K562 (cell line): Measurements from ENCODE around the gene PSMB10. TPM values are rescaled to one million over a fixed set of nuclear protein-coding genes. Genes with fewer than 3 reads are reported as not detected.

Experiments
- ATAC-seq: fragments of 200-7000 bp; cut with Tn5 transposase; 3 replicates; pipeline ENCODE4 v1.9.1; 2020; ENCODE audit warnings: moderate library complexity
- BruUV-seq: library from RNA; stranded (reverse); fragments of 400-500 nt; replicated peaks from 2 replicates; lab custom pipeline; 2021; lab: Mats Ljungman, UMichigan
- CTCF ChIA-PET: fragments of 300-600 bp; formaldehyde crosslinking; extraction: SDS; loops from one replicate; lab custom pipeline; 2021; ENCODE audit warnings: low intra/inter-chr PET ratio; lab: Yijun Ruan, JAX
- POLR2A ChIA-PET: fragments of 300-600, 350-650 bp; sonication (Branson Sonifier 250); formaldehyde crosslinking; extraction: SDS; loops from one replicate; lab custom pipeline; 2021; ENCODE audit warnings: antibody characterized with exemption, inconsistent platforms; lab: Yijun Ruan, JAX
- DNase-seq, 4 experiments: peaks; one replicate each; pipeline versions ENCODE4 v3.0.0 to v3.0.0-alpha.2; 2011 to 2018; ENCODE audit warnings: low spot score in 3 of 4, mixed read lengths in 3 of 4; ENCODE audit errors: extremely low read depth in 1 of 4
- FAIRE-seq: peaks from 2 replicates; lab custom pipeline; 2011; peaks lifted over from hg19 to GRCh38; lab: Jason Lieb, UNC
- H2AFZ ChIP-seq: 2 replicates; pipeline ENCODE4 v1.6.0; 2011; ENCODE audit warnings: low read depth, low read length, control low read depth, inconsistent platforms
- H3K27ac ChIP-seq: fragments of 200-600 bp; 3 replicates; pipeline ENCODE4 v1.8.0; 2011; ENCODE audit warnings: low read depth, mild to moderate bottlenecking, control low read depth, inconsistent platforms, low read length, moderate library complexity, mixed read lengths; ENCODE audit errors: extremely low read depth
- H3K27me3 ChIP-seq, 2 experiments: fragments of 300-600 bp in 1 of 2; 2 replicates in 1 of 2; 3 replicates in 1 of 2; pipeline versions ENCODE4 v1.6.0 to v1.8.0; 2011; ENCODE audit warnings: inconsistent platforms in 2 of 2, low read length in 2 of 2, mild to moderate bottlenecking in 1 of 2, mixed read lengths in 1 of 2, moderate library complexity in 1 of 2; ENCODE audit not compliant: control insufficient read depth in 2 of 2, insufficient read depth in 2 of 2
- H3K36me3 ChIP-seq: fragments of 300-600 bp; 3 replicates; pipeline ENCODE4 v1.8.0; 2011; ENCODE audit warnings: mild to moderate bottlenecking, low read length, inconsistent platforms; ENCODE audit not compliant: control insufficient read depth, insufficient read depth
- H3K4me1 ChIP-seq, 2 experiments: fragments of 200-600 bp in 1 of 2; replicated peaks in 1 of 2; 2 replicates in 1 of 2; 3 replicates in 1 of 2; pipeline versions ENCODE4 v1.5.1 to v1.8.0; 2011; ENCODE audit warnings: inconsistent platforms in 2 of 2, low read length in 2 of 2, mild to moderate bottlenecking in 1 of 2, mixed read lengths in 1 of 2, moderate library complexity in 1 of 2; ENCODE audit not compliant: control insufficient read depth in 2 of 2, insufficient read depth in 2 of 2
- H3K4me2 ChIP-seq: 2 replicates; pipeline ENCODE4 v1.6.1; 2011; ENCODE audit warnings: low read length, control low read depth, inconsistent platforms, mixed read lengths; ENCODE audit not compliant: insufficient read depth
- H3K4me3 ChIP-seq: fragments of 200-600 bp; sonication (generic), shearing (Covaris generic); 2 replicates; pipeline ENCODE4 v1.5.1; 2016; ENCODE audit warnings: control low read depth, inconsistent platforms
- H3K79me2 ChIP-seq: fragments of 200-600 bp; 3 replicates; pipeline ENCODE4 v1.8.0; 2011; ENCODE audit warnings: low read length, inconsistent platforms; ENCODE audit not compliant: control insufficient read depth, insufficient read depth
- H3K9ac ChIP-seq, 2 experiments: 2 replicates each; pipeline versions ENCODE4 v1.6.0 to v1.6.1; 2011; ENCODE audit warnings: low read depth in 2 of 2, low read length in 2 of 2, control low read depth in 1 of 2, inconsistent platforms in 1 of 2, mild to moderate bottlenecking in 1 of 2, mixed read lengths in 1 of 2; ENCODE audit not compliant: insufficient read depth in 1 of 2
- H3K9me1 ChIP-seq: one replicate; pipeline ENCODE4 v1.6.0; 2011; ENCODE audit warnings: inconsistent platforms, mild to moderate bottlenecking, low read length, moderate library complexity; ENCODE audit not compliant: control insufficient read depth, insufficient read depth
- H3K9me3 ChIP-seq: replicated peaks from 2 replicates; pipeline ENCODE4 v1.5.1; 2011; ENCODE audit warnings: low read depth, low read length, inconsistent platforms; ENCODE audit not compliant: control insufficient read depth, insufficient read depth
- H4K20me1 ChIP-seq: replicated peaks from 2 replicates; pipeline ENCODE4 v1.6.1; 2011; ENCODE audit warnings: low read length, inconsistent platforms, mixed read lengths; ENCODE audit not compliant: control insufficient read depth, insufficient read depth
- ADNP ChIP-seq: fragments of 200-800 bp; sonication (Bioruptor generic); IDR thresholded peaks from 2 replicates; pipeline ENCODE4 v1.6.1; 2016; ENCODE audit warnings: missing genetic modification characterization, missing compliant biosample characterization
- ARHGAP35 ChIP-seq: fragments of 450-650 bp; IDR thresholded peaks from 2 replicates; pipeline ENCODE4 v1.6.1; 2018; ENCODE audit not compliant: partially characterized antibody
- ATF1 ChIP-seq, 2 experiments: fragments of 450-650 bp in 1 of 2; IDR thresholded peaks; 2 replicates each; pipeline ENCODE4 v1.6.1; 2016; ENCODE audit warnings: missing compliant biosample characterization in 1 of 2, missing genetic modification characterization in 1 of 2
- BHLHE40 ChIP-seq: IDR thresholded peaks from 2 replicates; pipeline ENCODE4 v1.6.1; 2011; ENCODE audit warnings: low read length, improper control_type of control experiment
- BMI1 ChIP-seq: fragments of 150-350 bp; IDR thresholded peaks from 2 replicates; pipeline ENCODE4 v1.6.1; 2014; ENCODE audit warnings: low read length
- CSDE1 ChIP-seq, 2 experiments: fragments of 450-650 bp; IDR thresholded peaks; 2 replicates each; pipeline ENCODE4 v1.6.1; 2016; ENCODE audit warnings: mild to moderate bottlenecking in 1 of 2
- ELF4 ChIP-seq: fragments of 450-650 bp; formaldehyde crosslinking; IDR thresholded peaks from 2 replicates; pipeline ENCODE4 v1.4.0; 2022; ENCODE audit warnings: missing genetic modification characterization
- HCFC1 ChIP-seq: IDR thresholded peaks from 2 replicates; pipeline ENCODE4 v1.6.1; 2012; ENCODE audit warnings: low read depth, low read length, improper control_type of control experiment
- KLF1 ChIP-seq: fragments of 450-650 bp; IDR thresholded peaks from 2 replicates; pipeline ENCODE4 v1.6.1; 2016; ENCODE audit warnings: missing genetic modification characterization, missing compliant biosample characterization
- POLR2G ChIP-seq: fragments of 200-400 bp; formaldehyde crosslinking; IDR thresholded peaks from 2 replicates; pipeline ENCODE4 v1.6.1; 2017; ENCODE audit warnings: low read depth, mild to moderate bottlenecking, antibody characterized with exemption, low read length, moderate library complexity
- SMARCA5 ChIP-seq: fragments of 450-650 bp; IDR thresholded peaks from 2 replicates; pipeline ENCODE4 v1.6.1; 2016
- ZKSCAN1 ChIP-seq: fragments of 150-350 bp; IDR thresholded peaks from 2 replicates; pipeline ENCODE4 v1.6.1; 2016; ENCODE audit warnings: low read depth, low read length
- ZNF354B ChIP-seq: fragments of 250-450 bp; sonication (Bioruptor Pico); IDR thresholded peaks from 2 replicates; pipeline ENCODE4 v1.4.0; 2020
- WGBS: fragments of 100-300 bp; shearing (Covaris generic); methylation state at CpG from one replicate; pipeline ENCODE4 v1.1.6; 2016; ENCODE audit warnings: low coverage, mixed read lengths; ENCODE audit not compliant: insufficient coverage; ENCODE audit errors: missing lambda C conversion rate; 5-methylcytosine and 5-hydroxymethylcytosine counted together
- in situ Hi-C: fragments of 300-500 bp; cut with MboI; formaldehyde crosslinking; loops from 4 replicates; pipeline ENCODE4 v1.15.0; 2018; ENCODE audit warnings: inconsistent platforms, mixed read lengths
- intact Hi-C: fragments of 100-400 bp; cut with micrococcal nuclease; formaldehyde crosslinking; loops from 2 replicates; pipeline ENCODE4 v1.14.2; 2022
- polyA plus RNA-seq, 8 experiments: library from polyadenylated mRNA; depleted of rRNA in 4 of 8; stranded (reverse) in 5 of 8; unstranded in 3 of 8; fragments of >200 nt; fragmentation: Nextera tagmentation in 2 of 8; fragmentation: Illumina TruSeq in 1 of 8; extraction: Ambion mirVana in 2 of 8; extraction: Trizol in 1 of 8; gene quantifications; 2 replicates each; pipeline versions ENCODE4 v1.2.1 to v1.2.3, GENCODE V29; 2011 to 2014; ENCODE audit warnings: inconsistent platforms in 1 of 8, missing spikeins in 1 of 8
- total RNA-seq, 7 experiments: library from RNA; depleted of rRNA in 6 of 7; stranded (reverse); fragments of >200 nt in 6 of 7; fragmentation: Illumina TruSeq in 2 of 7; extraction: Trizol in 2 of 7; gene quantifications; 2 replicates each; pipeline versions ENCODE4 v1.2.1 to v1.2.3, GENCODE V29; 2011 to 2021; ENCODE audit warnings: low replicate concordance in 1 of 7
- TF ChIP-seq, protein P1 (sequence below), 3 experiments: fragments of 200-800 bp in 1 of 3; sonication (Bioruptor generic) in 1 of 3; sonication (generic) in 1 of 3; formaldehyde crosslinking in 1 of 3; IDR thresholded peaks; 2 replicates each; pipeline versions ENCODE4 v1.6.1 to v1.8.0; 2016 to 2022; ENCODE audit warnings: mild to moderate bottlenecking in 2 of 3, missing compliant biosample characterization in 2 of 3, missing genetic modification characterization in 2 of 3, missing genetic modification reagents in 1 of 3

The PSMB10 gene
- total and polyA plus RNA-seq, 9 of the 15 experiments (the other 6 are each of a cell fraction or from before 2014, with no cell fraction given): 11.7 to 105 (median 51.0) TPM

- peak overlapping the region in 1 of 2 experiments; percentile 79; a peak in 2 of 4 replicates for H3K9ac ChIP-seq
- no TSS peak for BruUV-seq
- no peaks in the 10 kb centered on the region for H3K9me1 ChIP-seq
- intact Hi-C loops (no loop called here), in situ Hi-C loops (no loop called here)
- FAIRE-seq (no peak), ATAC-seq (no peak), DNase-seq (no peak)
- POLR2A ChIA-PET: interaction anchor here (0.6 to 2.4 kb wide), 5 partner anchors 8 to 22 kb away, joined by 3 to 9 read pairs (median 6); no protein-coding TSS in a partner anchor
- H3K4me1 ChIP-seq: peaks cover 10 to 72% of the 10 kb centered on the region in 2 experiments; a peak in 4 of 5 replicates
- H2AFZ ChIP-seq: no peak overlapping the region
- CTCF ChIA-PET: interaction anchor here (0.7 kb wide), 1 partner anchor 53 kb away, joined by 3 read pairs; no protein-coding TSS in a partner anchor
- 94% methylated on average over 22 of the region's 24 CpGs for WGBS
- no peak overlapping the region for H3K4me2 ChIP-seq
- no peaks in the 10 kb centered on the region; the same call in 1 of the 2 replicates for H3K9me3 ChIP-seq
- H3K27ac ChIP-seq: no peak overlapping the region
- no peak overlapping the region for H3K4me3 ChIP-seq
- H3K36me3 ChIP-seq: peaks cover 82% of the 10 kb centered on the region; the same call in 2 of the 3 replicates
- peaks cover 16% of the 10 kb centered on the region; the same call in 1 of the 2 replicates for H4K20me1 ChIP-seq
- no peaks in the 10 kb centered on the region for H3K27me3 ChIP-seq
- no peaks in the 10 kb centered on the region for H3K79me2 ChIP-seq
- peak; percentile 53 for TF ChIP-seq POLR2G
- TF ChIP-seq BMI1: no peak
- TF ChIP-seq ADNP: no peak
- no peak for TF ChIP-seq ATF1 (CRISPR knock-in tag; IDR thresholded peaks at IDR 0.05)
- no peak for TF ChIP-seq ATF1 (tag; IDR thresholded peaks at IDR 0.05)
- TF ChIP-seq HCFC1: no peak
- TF ChIP-seq SMARCA5: no peak
- no peak for TF ChIP-seq CSDE1 (IDR thresholded peaks at IDR 0.05)
- no peak for TF ChIP-seq KLF1 (tag)
- TF ChIP-seq, protein P1, sequence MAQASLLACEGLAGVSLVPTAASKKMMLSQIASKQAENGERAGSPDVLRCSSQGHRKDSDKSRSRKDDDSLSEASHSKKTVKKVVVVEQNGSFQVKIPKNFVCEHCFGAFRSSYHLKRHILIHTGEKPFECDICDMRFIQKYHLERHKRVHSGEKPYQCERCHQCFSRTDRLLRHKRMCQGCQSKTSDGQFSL (CRISPR knock-in tag; IDR thresholded peaks at IDR 0.05): 0 out of 2 replicates have a peak, but pooled peaks have one; percentile 12
- TF ChIP-seq, protein P1 (tag; IDR thresholded peaks at IDR 0.05): no peak
- TF ChIP-seq ZKSCAN1: no peak
- no peak for TF ChIP-seq ARHGAP35
- no peak for TF ChIP-seq BHLHE40
- TF ChIP-seq ELF4 (CRISPR knock-in tag): no peak
- TF ChIP-seq ZNF354B (CRISPR knock-in tag): no peak
These were observed 8.2 kb upstream of the PSMB10 start for GRCh38 chr16:67944690-67945391.
